A549 treated with AZD9567 at 1 μM for 4 hours (cell line): Measurements from ENCODE around the gene GPSM1. TPM values are rescaled to one million over a fixed set of nuclear protein-coding genes. Genes with fewer than 3 reads are reported as not detected.

ENCODE experiments used
- total RNA-seq: library from RNA; stranded (reverse); fragments of 200-300 nt; extraction: Qiagen RNA extraction; gene quantifications from 5 replicates; pipeline ENCODE4 v1.2.3, GENCODE V29; 2022; ENCODE audit not compliant: insufficient read depth

The GPSM1 gene
- total RNA-seq: 8.2 to 14.1 TPM (median 13.1 TPM) in 5 replicates

GRCh38 chr9:136327304-136327974 lies at the start of gene GPSM1:
Gene GPSM1, plus strand, starts transcription at chr9:136327539. Its CDS starts 157 bp downstream, at chr9:136327696.

GRCh38 chr9:136303825-136304416 lies 23.4 kb upstream of the GPSM1 start, which contains the start of gene CCDC187:
Gene CCDC187, minus strand, starts transcription at chr9:136304094. Its CDS starts 264 bp downstream, at chr9:136303830.

GRCh38 chr9:136363106-136363948 lies 36.0 kb downstream of the GPSM1 start, which contains the start of gene DNLZ:
Gene DNLZ, minus strand, starts transcription at chr9:136363744. Its CDS starts 30 bp downstream, at chr9:136363714.

GRCh38 chr9:136373300-136374182 lies 46.2 kb downstream of the GPSM1 start, which contains the start of gene CARD9:
Gene CARD9, minus strand, starts transcription at chr9:136373669. Its CDS starts 1,591 bp downstream, at chr9:136372078.

GRCh38 chr9:136400038-136400834 lies 72.9 kb downstream of the GPSM1 start, which contains the start of gene SNAPC4:
Gene SNAPC4, minus strand, starts transcription at chr9:136400170. Its CDS starts 1,742 bp downstream, at chr9:136398428.

Other genes starting within 250 kb of the GPSM1 start
- 23.3 to 34.2 TPM (median 32.2 TPM) in 5 replicates for gene NACC2, start 232.2 kb upstream of the GPSM1 start, total RNA-seq
- gene TMEM250, start 208.7 kb upstream of the GPSM1 start, total RNA-seq: 25.8 to 49.7 TPM (median 44.8 TPM) in 5 replicates
- gene LHX3, start 122.4 kb upstream of the GPSM1 start, total RNA-seq: 0.06 to 0.14 TPM (median 0.06 TPM) in 3 of 5 replicates, not detected in the others
- 24.9 to 30.9 TPM (median 29.4 TPM) in 5 replicates for gene QSOX2, start 81.7 kb upstream of the GPSM1 start, total RNA-seq
- gene CCDC187, start 23.4 kb upstream of the GPSM1 start, total RNA-seq: 0.01 to 0.02 TPM (median 0.01 TPM) in 3 of 5 replicates, not detected in the others
- 11.8 to 40.4 TPM (median 37.1 TPM) in 5 replicates for gene DNLZ, start 36.2 kb downstream of the GPSM1 start, total RNA-seq
- gene CARD9, start 46.1 kb downstream of the GPSM1 start, total RNA-seq: 1.0 to 1.8 TPM (median 1.3 TPM) in 4 of 5 replicates, not detected in the other
- 6.8 to 15.6 TPM (median 14.5 TPM) in 5 replicates for gene SNAPC4, start 72.6 kb downstream of the GPSM1 start, total RNA-seq
- 50.6 to 84.8 TPM (median 75.1 TPM) in 5 replicates for gene ENTR1, start 83.1 kb downstream of the GPSM1 start, total RNA-seq
- 82.6 to 130 TPM (median 85.8 TPM) in 5 replicates for gene PMPCA, start 83.1 kb downstream of the GPSM1 start, total RNA-seq
- gene INPP5E, start 112.3 kb downstream of the GPSM1 start, total RNA-seq: 14.6 to 24.5 TPM (median 23.8 TPM) in 5 replicates
- gene SEC16A, start 155.5 kb downstream of the GPSM1 start, total RNA-seq: 57.7 to 66.1 TPM (median 59.9 TPM) in 5 replicates
- 11.5 to 21.5 TPM (median 13.1 TPM) in 5 replicates for gene NOTCH1, start 218.5 kb downstream of the GPSM1 start, total RNA-seq